C1 segment of cervical spinal cord (tissue), 14 donors: ENCODE data around the gene PLPPR3.

Experiments
- DNase-seq, 14 donors: peaks; one replicate each; lab custom pipeline; 2025; lab: John Stamatoyannopoulos, UW

Gene PLPPR3, protein sequence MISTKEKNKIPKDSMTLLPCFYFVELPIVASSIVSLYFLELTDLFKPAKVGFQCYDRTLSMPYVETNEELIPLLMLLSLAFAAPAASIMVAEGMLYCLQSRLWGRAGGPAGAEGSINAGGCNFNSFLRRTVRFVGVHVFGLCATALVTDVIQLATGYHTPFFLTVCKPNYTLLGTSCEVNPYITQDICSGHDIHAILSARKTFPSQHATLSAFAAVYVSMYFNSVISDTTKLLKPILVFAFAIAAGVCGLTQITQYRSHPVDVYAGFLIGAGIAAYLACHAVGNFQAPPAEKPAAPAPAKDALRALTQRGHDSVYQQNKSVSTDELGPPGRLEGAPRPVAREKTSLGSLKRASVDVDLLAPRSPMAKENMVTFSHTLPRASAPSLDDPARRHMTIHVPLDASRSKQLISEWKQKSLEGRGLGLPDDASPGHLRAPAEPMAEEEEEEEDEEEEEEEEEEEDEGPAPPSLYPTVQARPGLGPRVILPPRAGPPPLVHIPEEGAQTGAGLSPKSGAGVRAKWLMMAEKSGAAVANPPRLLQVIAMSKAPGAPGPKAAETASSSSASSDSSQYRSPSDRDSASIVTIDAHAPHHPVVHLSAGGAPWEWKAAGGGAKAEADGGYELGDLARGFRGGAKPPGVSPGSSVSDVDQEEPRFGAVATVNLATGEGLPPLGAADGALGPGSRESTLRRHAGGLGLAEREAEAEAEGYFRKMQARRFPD

DNA sequence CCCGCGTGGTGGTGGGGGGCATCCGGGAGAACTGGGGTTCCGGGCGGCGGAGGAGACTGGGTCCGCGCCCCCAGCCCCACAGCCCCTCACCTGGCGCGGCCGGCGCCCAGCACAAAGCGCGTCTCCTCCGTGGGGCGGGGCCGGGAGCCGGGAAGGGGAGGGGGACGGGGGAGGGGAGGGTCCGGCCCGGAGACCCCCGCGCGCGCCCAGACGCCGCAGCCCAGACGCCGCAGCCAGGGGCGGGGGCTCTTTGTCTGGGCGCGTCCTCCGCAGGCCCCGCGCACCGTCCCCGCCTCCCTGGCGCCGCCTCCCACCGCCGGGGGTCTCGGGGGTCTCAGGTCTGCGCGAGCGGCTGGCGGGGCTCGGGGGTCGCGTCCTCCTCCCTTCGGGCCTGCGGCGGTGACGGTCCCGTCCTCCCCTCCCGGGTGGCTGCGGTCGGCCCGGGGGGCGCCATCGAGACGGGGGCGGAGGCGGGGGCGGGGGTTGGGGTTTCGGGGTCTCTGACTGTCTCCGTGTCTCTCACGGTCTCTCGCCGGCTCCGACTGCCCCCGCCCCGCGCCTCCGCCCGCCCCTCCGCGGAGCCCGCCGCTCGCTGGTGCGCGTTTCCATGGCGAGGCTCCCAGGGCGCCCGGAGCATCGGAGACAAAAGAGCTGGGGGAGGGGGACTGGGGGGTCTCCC, at the start of gene PLPPR3:
Gene PLPPR3, minus strand, starts transcription at position 131 of the 679 bp plus-strand sequence. CDS start 396 bp downstream, outside the sequence.
- DNase-seq: no peak

DNA sequence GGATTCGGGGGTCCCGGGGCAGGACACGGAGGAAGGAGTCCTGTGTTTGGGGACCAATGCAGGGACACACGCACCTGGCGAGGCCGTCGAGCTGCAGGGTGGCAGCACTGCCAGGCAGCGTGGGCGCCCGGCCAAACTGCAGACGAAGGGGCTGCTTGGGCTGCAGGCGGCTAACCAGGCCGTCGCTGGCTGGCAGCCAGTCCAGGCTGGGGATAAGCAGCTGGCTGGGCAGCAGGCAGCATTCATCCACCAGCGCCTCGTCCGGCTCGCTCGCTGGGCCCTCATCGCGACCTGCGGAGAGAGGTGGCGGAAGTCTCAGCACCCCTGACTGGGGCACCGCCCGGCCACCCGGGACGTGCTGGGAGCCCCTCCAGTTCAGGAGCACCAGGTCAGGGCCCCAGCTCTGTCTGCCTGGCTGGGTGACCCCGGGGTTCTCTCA, 49.2 kb upstream of the PLPPR3 start:
- DNase-seq: peak in 3 of 14 donors; percentile 4 to 21 (median 12)

DNA sequence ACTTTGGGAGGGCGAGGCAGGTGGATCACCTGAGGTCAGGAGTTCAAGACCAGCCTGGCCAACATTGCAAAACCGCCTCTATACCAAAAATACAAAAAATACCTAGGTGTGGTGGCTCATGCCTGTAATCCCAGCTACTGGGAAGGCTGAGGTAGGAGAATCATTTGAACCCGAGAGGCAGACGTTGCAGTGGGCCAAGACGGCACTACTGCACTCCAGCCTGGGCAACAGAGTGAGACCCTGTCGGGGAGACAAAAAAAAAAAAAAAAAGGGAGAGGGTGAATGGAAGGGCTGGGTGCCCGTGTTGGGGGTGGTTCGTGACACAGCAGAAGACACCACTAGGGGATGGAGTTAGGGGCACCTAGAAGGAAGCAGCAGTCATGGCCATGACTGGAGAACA, 48.6 kb upstream of the PLPPR3 start:
- no peak for DNase-seq

DNA sequence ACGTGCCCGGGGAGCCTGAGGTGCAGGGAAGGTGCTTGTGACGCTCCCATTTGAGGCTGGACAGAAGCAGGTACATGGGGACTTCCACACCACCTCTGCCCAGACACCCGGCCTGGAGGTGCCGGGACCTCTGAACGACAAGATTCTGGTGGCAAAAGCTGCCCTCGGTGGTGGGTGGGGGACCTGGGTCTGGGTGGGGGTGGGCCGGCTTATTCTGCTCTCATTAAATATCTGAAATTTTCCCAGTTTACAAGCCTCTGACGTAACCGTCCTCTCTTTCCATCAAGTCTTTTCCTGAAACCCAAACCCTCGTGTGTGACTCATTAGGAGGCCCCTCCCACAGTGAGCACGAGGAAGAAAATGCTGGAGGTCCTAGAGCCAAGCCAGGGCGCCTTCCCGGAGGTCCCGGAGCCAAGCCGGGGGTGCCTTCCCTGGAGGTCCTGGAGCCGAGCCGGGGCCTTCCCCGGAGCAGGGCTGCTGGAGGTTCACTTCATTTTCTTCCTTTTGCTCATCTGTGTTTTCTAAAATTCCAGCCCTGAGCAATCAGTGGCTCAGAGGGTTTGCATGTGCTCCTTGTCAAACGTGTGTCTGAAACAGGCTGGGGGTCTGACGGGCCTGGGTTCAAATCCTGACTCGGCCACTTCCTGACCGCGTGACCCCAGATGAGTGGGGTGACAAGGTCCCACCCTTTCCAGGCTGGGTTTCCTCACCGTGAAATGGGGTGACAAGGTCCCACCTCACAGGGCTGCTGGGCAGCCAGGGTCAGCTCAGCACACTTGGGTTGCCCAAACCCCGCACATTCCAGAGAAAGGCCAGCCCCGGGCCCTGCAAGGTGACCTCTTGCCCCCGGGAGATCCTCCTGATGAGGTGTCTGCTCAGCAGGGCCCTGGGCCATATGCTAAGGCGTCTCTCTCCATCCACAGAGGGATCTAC, 47.8 kb upstream of the PLPPR3 start:
- DNase-seq: no peak

DNA sequence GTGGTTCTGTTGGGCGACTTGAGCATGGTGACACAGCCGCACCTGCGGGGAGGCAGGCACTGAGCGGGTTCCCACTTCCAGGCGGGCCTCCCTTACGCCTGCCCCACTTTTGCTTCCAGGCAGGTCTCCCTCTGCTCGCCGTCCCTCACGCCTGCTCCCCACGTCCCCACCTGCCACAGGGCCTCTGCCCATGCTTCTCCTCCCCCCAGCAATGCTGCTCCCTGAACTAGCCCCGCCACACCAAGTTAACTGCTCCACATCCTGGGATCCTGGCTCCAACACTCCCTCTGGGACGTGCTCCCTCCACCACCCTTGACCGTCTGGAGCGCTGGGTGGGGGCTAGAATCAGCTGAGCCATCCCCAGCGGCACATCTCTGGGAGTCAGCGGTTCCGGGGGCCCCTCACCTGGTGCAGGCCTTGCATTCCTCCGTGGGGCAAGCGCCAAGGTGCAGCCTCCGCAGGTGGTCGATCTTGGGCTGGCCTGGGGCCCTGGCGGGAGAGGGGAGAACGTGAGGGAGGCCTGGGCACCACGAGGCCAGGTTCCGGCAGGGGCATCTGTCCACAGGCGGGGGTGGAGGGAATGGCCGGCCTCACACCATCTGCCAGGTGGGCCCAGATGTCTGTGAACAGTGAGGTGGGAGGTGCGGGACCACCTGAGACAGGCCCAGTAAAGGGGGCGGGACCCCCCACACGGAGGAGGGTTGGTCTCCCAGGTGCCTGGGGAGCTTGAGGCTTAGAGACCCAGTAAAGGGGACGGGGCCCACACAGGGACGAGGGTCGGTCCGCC, 46.9 kb upstream of the PLPPR3 start:
- no peak for DNase-seq

DNA sequence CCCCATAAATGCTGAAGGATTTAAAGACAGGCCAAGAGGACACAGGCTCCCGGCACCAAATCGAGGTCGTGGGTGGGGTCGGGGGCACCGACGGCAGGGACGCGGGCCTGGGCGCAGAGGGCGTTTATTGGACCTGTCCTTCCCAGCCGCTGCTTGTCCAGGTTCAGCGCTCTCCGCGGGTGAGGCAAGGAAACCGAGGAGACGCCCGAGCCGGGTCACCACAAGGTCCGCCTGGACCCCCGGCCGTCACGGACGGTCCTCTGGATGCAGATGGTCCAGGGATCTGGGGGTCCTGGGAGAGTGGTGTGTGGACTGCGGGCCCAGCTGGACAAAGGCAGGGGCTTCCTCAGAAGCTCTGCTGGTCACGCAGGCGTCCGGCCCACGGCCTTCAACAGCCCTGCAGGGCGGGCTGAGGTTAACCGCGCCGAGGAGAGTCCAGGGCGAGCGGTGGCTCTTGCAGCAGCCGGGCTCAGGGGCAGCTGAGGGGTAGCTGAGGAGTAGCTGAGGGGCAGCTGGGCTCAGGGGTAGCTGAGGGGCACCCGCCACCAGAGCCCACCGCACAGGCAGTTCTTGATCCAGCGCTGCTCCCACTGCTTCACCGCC, 46.2 kb upstream of the PLPPR3 start:
- no peak for DNase-seq

DNA sequence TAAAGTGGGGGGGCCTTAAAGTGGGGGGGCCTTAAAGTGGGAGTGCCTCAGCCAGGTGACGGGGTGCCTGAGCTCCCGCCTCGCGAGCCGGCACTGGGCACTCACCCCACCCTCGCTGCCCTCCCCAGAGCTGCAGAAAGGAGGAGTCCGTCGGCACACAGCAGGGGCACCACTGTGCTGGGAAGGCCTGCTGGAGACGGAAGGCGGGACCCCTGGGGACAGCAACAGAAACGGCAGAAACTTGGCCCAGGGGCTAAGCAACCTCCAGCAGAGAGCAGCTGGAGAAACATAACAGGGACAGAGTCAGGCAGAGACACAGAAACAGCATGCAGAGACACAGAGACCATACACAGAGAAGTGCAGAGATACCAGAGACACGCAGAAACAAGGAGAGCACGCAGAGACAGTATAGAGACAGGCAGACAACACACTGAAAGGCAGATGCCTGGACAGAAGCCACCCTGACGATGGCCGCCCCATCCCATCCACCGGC, 45.6 kb upstream of the PLPPR3 start:
- no peak for DNase-seq

DNA sequence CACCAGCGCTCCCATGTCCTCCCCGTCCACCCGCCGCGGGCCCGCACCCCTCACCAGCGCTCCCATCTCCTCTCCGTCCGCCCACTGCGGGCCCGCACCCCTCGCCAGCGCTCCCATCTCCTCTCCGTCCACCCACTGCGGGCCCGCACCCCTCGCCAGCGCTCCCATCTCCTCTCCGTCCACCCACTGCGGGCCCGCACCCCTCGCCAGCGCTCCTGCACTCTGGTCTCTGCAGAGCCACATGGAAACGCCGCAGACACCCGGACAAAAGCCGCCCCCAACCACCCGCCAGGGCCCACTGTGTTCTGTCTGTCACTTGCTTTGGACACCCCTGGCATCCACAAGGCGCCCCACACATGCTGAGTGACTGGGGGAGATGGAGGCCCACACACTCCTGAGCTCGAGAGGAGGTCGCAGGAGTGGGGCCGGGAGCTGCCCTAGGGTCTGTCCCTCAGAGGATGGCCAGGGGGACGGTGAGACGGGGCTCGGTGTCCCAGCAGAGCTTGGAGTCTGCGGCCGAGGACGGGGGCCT, 45.1 kb upstream of the PLPPR3 start:
- DNase-seq: no peak

DNA sequence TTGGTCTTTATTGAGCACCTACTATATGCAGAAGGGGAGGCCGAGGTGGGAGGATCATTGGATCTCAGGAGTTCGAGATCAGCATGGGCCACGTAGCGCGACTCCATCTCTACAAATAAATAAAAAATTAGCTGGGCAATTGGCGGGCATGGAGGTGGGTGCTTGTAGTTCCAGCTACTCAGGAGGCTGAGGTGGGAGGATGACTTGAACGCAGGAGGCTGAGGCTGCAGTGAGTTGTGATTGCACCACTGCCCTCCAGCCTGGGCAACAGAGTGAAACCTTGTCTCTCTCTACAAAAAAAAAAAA, 41.5 kb upstream of the PLPPR3 start:
- DNase-seq: no peak

DNA sequence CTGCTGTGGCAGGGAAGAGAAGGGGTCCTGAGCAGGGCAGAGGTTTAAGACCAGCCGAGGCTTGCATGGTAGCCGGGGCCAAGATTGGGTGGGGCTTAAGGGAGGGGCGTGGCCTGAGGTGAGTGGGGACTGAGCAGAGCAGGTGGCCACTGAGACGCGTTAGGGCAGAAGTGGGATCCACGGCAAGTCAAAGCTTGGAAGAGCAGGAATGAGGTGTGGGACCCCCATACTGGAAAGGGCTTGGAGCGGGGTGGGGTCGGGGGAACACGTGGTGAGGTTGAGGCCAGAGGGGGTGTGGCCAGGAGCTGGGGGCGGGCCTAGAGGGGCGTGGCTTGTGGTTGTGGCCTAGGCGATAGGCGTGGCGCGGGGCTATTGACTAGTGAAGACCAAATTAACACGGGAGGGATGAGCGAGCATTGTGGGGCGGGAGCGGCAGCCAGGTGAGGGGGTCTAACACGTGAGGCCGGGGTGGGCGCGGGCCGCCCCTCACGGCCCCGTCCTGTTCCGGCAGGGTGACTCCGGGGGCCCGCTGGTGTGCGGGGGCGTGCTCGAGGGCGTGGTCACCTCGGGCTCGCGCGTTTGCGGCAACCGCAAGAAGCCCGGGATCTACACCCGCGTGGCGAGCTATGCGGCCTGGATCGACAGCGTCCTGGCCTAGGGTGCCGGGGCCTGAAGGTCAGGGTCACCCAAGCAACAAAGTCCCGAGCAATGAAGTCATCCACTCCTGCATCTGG, 41.0 kb upstream of the PLPPR3 start:
- peak in 2 of 14 donors; percentile 12 to 17 for DNase-seq

DNA sequence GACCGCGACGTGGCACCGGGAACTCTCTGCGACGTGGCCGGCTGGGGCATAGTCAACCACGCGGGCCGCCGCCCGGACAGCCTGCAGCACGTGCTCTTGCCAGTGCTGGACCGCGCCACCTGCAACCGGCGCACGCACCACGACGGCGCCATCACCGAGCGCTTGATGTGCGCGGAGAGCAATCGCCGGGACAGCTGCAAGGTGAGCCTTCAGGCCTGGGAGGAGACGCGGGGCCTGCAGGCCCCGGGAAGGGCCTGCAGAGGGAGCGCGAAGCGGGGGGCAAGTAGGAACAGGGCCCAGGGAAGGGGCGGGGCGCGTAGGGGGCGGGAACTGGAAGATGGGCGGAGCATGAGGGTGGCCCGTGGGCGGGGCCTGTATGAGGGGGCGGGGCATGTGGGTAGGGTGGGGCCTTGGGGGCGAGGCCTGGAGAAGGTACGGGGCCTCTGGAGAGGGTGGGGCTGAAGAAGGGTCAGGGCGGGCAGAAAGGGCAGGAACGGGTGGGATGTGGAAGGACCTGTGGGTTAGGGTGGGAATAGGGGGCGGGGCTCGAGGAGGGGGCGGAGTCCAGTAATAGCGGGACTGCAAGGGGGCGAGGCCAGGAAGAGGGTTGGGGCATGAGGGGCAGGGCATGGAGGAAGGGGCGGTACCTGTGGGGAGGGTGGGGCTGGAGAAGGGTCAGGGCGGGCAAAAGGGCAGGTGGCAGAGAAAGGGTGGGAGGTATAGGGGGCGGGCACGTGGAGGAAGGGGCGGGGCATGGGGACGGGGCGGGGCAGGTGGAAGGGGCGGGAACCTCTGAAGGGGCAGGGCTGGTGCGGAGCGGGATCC, 40.2 kb upstream of the PLPPR3 start:
- peak in 1 of 14 donors; percentile 13 for DNase-seq

DNA sequence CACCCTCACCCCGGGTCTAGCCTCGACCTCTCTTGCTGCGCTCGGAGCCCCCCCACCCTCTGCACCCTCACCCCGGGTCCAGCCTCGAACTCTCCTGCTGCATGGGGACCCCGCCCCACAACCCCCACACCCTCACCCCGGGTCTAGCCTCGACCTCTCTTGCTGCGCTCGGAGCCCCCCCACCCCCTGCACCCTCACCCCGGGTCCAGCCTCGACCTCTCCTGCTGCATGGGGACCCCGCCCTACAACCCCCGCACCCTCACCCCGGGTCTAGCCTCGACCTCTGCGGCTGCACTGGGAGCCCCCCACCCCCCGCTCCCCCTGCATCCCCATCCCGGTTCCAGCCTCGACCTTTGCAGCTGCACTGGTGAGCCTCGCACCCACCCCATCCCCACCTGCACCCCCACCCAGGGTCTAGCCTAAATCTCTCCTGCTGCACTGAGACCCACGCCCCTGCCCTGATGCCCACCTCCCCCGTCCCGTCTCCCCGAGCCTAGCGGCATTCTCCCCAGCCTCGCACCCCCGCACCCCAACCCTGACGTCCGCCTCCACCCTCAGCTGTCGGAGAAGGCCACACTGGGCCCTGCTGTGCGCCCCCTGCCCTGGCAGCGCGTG, 39.5 kb upstream of the PLPPR3 start:
- DNase-seq: no peak

DNA sequence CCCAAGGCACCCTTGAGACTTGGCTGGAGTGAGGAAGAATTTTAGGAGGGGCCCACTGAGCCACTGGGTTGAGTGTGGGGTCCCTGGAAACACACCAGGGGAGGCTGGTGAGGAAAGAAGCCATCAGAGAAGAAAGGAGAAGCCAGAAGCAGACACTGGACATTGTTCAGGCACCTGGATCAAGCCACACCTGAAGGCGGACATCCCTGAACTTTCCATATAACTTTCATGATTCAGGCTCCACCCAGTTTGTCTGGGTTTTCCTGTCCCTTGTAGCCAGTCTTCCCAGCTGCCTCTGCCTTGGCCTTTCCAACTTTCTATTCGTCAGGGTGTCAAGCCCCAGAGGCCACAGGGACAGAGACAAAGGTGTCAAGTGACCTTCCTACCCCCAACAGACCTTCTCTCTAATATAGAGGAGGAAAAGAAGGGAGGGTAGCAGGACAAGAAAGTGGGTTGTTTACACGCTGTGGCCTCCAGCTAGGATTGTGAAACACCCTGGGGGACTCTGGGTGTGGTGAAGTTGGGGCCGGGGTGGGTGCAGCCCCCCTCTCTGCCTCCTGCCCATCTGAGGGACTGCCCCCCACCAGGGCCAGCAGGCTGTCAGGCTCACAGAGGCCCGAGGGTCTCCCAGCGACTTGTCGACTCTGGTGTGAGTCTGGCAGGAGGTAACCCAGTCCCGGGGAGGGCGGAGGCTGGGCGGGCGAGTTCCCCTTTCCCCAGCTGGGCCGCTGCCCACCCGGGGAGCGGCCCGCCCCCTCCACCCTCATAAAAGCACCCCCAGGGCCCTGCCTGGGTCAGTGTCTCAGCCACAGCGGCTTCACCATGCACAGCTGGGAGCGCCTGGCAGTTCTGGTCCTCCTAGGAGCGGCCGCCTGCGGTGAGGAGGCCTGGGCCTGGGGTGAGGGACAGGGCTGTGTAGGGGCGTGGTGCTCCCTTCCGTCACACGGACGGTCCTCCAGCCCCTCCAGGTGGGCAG, 37.4 kb upstream of the PLPPR3 start, which contains the start of gene CFD:
Gene CFD, plus strand, starts transcription at position 797 of the 976 bp plus-strand sequence. Its CDS starts 26 bp downstream, at position 823.
- DNase-seq: peak in 6 of 14 donors; percentile 8 to 39 (median 22)

DNA sequence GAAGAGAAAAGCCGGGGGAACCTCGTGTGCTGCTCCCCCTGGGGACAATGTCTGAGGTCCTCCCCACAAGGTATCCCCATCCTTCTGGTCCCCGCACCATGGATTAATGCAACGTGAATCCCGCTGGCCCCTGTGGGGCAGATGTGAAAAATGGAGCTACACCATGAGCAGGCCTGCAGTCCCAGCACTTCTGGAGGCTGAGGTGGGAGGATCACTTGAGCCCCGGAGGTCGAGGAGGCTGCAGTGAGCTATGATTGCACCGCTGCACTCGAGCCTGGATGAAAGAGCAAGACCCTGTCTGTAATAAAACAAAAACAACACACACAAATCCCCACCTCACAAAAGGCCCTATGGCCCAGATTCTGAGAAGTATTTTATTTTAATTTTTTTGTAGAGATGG, 36.5 kb upstream of the PLPPR3 start:
- no peak for DNase-seq

DNA sequence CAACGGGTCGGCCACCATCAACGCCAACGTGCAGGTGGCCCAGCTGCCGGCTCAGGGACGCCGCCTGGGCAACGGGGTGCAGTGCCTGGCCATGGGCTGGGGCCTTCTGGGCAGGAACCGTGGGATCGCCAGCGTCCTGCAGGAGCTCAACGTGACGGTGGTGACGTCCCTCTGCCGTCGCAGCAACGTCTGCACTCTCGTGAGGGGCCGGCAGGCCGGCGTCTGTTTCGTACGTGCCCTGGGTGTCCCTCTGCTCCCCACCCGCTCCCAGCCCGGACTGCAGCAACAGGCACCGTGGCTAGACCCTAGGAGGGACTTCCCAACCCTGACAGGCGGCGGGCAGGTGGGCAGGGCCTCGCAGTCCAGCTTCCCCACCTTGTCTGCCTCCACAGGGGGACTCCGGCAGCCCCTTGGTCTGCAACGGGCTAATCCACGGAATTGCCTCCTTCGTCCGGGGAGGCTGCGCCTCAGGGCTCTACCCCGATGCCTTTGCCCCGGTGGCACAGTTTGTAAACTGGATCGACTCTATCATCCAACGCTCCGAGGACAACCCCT, 33.9 kb upstream of the PLPPR3 start:
- DNase-seq: no peak

DNA sequence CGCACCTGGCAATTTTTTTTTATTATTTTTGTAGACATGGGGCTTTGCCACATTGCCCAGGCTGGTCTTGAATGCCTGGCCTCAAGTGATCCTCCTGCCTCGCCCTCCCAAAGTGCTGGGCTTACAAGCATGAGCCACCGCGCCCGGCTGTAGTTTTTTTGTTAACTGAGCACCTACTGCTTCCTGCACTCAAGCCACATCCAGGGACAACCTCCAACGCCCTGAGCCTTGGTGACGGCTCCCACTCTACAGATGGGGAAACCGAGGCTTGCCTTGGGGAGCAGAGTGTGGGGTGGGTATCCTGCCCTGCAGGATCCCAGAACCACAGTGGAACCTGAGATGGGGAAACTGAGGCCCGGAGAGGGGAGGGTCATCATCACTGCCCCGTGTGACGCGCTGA, 33.4 kb upstream of the PLPPR3 start:
- no peak for DNase-seq
